GM18868 (cell line): ENCODE measurements around the gene SPSB1.

Experiments
- ATAC-seq: cut with Tn5 transposase; IDR thresholded peaks from one replicate; pipeline ENCODE4 v1.9.1; 2021; ENCODE audit warnings: mild to moderate bottlenecking, moderate library complexity; ENCODE audit not compliant: unreplicated experiment

The SPSB1 gene

DNA sequence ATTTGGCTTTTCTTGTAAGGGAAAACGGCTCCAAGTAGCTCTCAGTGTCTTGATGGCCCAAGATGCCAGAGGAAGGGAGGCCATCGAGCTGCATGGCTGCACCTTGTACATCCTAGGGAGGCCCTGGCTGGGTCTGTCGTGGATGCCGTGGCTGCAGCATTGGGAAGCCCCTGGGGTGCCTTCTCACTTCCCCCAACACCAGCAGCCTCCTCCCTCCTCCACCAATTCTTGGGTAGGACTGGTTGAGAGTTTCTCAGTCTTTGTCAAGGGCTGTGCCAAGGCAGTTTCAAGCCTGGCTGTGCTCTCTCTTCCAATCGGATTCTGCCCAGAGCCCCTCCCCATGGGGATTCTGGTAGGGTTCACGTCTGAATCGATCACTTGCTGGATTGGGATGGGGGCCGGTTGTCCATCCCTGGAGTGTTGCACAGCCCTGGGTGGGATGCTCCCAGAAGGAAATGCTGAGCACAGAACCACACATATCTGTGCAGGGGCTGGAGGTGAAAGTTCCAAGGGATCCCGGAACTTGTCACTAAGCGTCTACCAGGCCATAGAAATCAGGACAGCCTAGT is 14.0 kb upstream of the SPSB1 start:
- ATAC-seq, result no peak

DNA sequence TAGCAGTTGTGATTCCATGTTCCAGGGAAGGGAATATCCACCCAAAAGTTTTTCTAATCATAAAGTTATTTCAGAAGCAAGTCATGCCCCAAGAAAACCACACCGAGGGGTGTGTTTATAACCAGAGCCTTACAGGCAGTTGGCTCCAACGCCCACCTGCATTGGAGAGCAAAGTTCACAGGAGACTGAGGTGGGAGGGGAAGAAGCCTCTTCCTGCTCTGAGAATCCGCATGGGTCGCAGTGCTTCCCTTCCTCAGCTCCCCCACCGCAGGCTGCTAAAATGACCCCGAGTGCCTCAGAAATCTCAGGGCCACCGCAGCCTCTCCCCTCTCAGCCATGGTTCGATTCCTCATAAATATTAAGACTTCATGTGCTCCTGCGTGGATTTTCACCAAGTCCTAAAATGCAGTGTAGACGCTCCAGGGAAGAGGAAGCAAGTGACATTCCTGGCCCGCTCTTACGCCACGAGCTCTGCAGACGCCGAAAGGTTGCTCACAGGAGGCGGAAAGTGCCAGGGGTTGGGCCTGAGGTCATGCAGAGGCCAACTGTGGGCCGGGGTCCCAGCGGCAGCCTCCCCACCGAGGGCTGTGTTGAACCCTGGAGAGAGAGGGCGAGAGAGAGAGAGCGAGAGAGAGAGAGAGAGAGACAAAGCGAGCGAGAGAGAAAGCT is 13.4 kb upstream of the SPSB1 start:
- ATAC-seq, result no peak

- ATAC-seq, result no peak
Measured at GRCh38 chr1:9280015-9280860, 12.5 kb upstream of the SPSB1 start.

DNA sequence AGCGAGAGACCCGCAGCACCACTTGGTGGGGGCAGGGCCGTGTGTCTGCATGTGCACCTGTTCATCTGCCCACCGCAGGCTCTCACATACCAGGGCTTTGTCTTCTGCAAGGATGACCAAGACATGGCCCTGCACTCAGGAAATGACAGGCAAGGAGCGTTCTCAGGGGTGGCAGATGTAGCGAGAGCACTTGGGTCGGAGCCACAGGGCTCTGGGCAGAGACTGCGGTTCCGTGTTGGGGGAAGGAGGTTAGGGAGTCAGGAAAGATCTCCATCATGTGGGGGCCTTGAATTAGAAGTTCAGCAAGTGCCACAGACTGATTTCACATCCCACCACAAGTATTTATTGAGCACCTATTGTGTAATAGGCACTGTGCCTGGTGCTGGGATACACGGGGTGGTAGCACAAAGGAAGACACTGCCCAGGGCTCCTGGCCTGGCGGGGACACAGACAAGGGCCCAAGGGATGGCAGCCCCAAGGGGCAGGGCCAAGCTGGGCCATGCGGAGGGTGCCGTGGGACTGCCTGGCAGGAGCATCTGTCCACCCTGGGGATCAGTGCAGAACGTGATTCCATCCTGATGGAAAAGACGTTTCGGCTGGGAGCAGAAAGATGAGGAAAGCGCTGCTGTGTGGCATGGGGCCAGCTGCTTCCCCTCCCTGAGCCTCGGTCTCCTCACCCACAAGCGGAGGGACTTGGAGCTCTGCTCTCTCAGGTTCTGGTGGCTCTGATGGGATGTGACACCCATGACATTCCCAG is 11.4 kb upstream of the SPSB1 start:
- ATAC-seq, result no peak

- no peak for ATAC-seq
Measured at GRCh38 chr1:9281908-9282695, 10.6 kb upstream of the SPSB1 start.

DNA sequence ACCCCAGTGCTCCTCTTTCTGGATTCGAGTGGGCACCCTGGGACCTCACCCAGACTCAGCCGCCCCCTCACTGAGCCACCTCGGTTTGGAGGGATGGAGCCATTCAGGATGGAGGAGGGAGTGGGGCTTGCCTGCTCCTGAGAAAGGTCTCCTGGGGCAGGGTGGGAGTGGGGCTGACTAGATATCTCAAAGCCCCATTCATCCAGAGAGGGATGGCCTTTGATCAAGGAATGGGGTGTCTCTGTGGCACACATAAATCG is 10.1 kb upstream of the SPSB1 start:
- no peak for ATAC-seq

- no peak for ATAC-seq
Measured at GRCh38 chr1:9284061-9284460, 8.6 kb upstream of the SPSB1 start.

DNA sequence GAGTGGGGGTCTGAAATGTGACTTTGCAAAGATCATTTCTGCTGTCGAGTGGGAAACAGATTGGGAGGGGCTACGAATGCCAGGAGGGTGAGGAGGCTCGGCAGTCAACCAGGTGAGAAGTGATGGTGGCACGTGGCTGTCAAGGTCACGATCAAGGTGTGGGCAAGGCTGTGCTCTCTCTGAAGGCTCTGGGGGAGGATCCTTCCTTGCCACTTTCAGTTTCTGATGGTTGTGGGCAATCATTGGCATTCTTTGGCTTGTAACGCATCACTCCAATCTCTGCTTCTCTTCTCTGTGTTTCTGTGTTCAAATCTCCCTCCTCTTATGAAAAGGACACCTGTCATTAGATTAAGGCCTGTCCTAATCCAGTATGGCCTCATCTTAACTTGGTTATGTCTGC is 6.1 kb upstream of the SPSB1 start:
- no peak for ATAC-seq

- ATAC-seq, result no peak
Measured at GRCh38 chr1:9289090-9289534, 3.6 kb upstream of the SPSB1 start.

GRCh38 chr1:9289711-9290485 is 2.8 kb upstream of the SPSB1 start:
- ATAC-seq, result no peak

DNA sequence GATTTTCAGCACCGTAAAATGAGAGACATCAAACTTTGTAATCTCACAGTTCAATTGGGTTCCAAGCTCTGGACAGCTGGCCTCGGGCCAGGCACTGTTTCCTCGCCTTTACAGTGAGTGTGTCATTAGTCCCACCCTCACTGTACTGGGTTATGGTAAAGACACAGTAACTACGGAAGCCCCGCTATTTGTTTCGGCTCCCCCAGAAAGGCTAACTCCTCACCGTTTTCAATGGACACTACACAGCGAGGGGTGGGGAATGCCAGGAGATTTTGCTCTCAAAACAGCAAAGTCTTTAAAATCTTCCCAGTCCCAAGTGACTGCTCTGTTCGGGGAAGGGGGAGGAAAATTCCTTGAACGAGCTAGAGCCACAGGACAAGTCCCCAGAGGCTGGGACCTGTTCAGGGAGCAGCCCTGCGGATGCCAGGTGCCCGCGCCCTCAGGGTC is 757 bp upstream of the SPSB1 start:
- no peak for ATAC-seq

GRCh38 chr1:9293241-9293532 is 493 bp downstream of the SPSB1 start:
- no peak for ATAC-seq

- ATAC-seq, result peak; percentile 15
Measured at GRCh38 chr1:9293533-9294404, 1.1 kb downstream of the SPSB1 start.

GRCh38 chr1:9294405-9294773 is 1.7 kb downstream of the SPSB1 start:
- ATAC-seq, result no peak

DNA sequence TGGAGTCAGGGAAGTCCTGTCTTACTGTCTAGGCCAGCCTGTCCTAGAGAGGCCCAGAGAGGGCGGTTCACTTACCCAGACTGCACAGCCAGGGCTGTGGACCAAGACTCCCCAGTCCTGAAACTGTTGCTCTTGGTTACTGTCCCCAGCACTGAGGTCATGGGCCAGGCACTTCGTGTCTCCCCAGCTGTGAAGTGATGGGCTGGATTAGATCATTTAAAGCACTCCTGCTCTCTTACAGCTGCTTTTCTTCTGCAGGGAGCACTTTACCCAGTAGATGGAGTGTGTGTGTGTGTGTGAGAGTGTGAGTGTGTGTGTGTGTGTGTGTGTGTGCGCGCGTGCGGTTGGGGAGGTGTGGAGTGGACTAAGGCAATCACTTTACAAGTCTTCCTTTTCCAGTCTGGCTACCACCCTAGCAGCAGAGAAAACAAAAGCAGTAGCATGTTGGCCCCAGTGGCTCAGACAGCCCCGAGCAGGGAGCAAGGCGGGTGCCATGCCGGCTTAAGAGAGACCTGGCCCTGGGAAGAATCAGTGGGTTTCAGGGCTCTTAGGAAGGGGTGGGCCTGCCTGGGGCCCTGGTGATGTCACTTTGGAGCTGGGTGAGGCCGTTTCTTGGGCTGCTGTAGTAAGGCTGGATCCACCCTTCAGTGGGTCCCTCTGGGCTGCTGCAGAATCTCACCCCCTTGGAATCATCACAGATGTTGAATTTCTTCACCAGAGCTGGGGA is 2.4 kb downstream of the SPSB1 start:
- ATAC-seq, result no peak

DNA sequence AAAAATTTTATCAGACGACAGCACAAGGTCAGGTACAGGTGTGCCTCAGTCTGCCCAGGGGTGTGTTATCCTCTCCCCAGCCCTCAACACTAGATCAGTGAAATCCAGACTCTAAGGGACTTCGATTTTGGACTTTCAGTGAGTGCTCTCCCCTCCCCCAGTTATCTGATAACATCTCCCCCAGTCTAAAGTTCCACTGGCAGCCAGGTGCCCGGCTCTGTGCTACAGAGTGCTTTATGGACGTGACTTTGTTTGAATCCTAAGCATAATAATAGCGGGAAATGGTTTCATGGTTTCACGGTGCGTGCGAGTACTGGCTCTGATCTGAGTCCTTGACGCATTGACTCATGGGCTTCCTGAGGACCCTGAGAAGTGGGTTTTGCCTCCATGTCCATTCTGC is 3.2 kb downstream of the SPSB1 start:
- no peak for ATAC-seq

- no peak for ATAC-seq
Measured at GRCh38 chr1:9296850-9297249, 4.2 kb downstream of the SPSB1 start.

GRCh38 chr1:9297831-9298230 is 5.1 kb downstream of the SPSB1 start:
- ATAC-seq, result no peak

DNA sequence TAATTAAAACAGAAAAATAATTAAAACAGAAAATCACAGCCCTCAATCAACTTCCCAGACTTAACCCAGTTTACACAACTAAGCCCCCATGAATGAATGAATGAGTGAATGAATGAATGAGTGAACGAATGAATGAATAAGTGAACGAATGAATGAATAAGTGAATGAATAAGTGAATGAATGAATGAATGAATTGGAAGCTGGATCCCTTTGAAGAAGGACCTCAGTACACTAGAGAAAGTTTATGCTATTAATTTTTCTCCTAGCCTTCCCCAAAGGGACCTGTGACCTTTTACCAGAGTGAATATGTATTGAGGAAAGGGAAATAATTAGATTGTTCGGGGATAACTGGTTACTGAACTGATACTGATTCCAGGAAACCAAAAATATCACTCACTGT is 5.6 kb downstream of the SPSB1 start:
- no peak for ATAC-seq
